ENCODE measurements around the gene LRPAP1. TPM values are rescaled to one million over a fixed set of nuclear protein-coding genes. Genes with fewer than 3 reads are reported as not detected.

LRPAP1 gene
- polyA plus RNA-seq, 1 donor (not counting 4 experiments of a cell fraction or from before 2014, with no cell fraction given): 121 TPM

DNA sequence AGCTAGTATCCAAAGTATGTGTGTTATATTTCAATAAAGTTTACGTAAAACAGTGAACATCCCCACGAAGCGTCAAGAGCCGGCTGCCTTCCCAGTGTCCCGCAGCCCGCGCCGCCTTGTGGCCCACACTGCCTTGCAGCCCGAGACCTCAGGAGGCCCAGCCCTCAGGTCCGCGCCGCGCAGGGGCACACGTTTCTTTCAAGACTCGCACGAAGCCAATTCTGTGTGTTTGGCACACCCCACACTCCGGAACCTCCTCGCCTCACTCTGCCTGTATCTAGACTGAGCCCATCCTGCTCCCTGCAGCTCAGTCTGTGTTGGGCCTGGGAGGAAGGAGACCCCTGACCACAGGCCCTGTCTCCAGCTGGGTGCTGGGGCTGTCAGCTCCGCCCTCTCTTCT is 5.8 kb downstream of the LRPAP1 start:
- Histone ChIP-seq H3K4me1 (ENCODE audit: control insufficient read depth, extremely low read depth, insufficient read depth, low read length) (peaks cover 9% of the 10 kb centered on the region), H3K27me3 (ENCODE audit: control insufficient read depth, extremely low read depth, insufficient read depth, low read length) (no peaks in the 10 kb centered on the region), H4K20me1 (ENCODE audit: control insufficient read depth, extremely low read depth, insufficient read depth, low read length) (peaks cover 15% of the 10 kb centered on the region), H3K4me3 (ENCODE audit: control insufficient read depth in 2 of 3, extremely low read depth in 1 of 3, insufficient read depth in 2 of 3, low read depth in 1 of 3, low read length in 3 of 3) (no peak overlapping the region), H3K4me2 (ENCODE audit: control insufficient read depth, extremely low read depth, insufficient read depth, low read depth, low read length) (no peak overlapping the region), H3K9ac (ENCODE audit: control insufficient read depth, extremely low read depth, insufficient read depth, low read length) (no peak overlapping the region), H2AFZ (ENCODE audit: control insufficient read depth, low read length) (no peak overlapping the region), H3K9me3 (ENCODE audit: control insufficient read depth, low read depth, low read length) (no peaks in the 10 kb centered on the region), H3K27ac (ENCODE audit: control insufficient read depth, insufficient read depth, low read length) (no peak overlapping the region), H3K9me1 (ENCODE audit: control insufficient read depth, extremely low read depth, insufficient read depth, low read length) (no peaks in the 10 kb centered on the region), H3K79me2 (ENCODE audit: control insufficient read depth, insufficient read depth, low read length) (peaks cover 49% of the 10 kb centered on the region), H3K36me3 (ENCODE audit: control insufficient read depth in 2 of 2, extremely low read depth in 1 of 2, insufficient read depth in 2 of 2, low read length in 2 of 2) (peaks cover 25 to 31% of the 10 kb centered on the region in 2 experiments)
- TF ChIP-seq, protein P1, sequence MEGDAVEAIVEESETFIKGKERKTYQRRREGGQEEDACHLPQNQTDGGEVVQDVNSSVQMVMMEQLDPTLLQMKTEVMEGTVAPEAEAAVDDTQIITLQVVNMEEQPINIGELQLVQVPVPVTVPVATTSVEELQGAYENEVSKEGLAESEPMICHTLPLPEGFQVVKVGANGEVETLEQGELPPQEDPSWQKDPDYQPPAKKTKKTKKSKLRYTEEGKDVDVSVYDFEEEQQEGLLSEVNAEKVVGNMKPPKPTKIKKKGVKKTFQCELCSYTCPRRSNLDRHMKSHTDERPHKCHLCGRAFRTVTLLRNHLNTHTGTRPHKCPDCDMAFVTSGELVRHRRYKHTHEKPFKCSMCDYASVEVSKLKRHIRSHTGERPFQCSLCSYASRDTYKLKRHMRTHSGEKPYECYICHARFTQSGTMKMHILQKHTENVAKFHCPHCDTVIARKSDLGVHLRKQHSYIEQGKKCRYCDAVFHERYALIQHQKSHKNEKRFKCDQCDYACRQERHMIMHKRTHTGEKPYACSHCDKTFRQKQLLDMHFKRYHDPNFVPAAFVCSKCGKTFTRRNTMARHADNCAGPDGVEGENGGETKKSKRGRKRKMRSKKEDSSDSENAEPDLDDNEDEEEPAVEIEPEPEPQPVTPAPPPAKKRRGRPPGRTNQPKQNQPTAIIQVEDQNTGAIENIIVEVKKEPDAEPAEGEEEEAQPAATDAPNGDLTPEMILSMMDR (optimal IDR thresholded peaks at IDR 0.05 in 1 of 3, IDR thresholded peaks at IDR 0.05 in 1 of 3, conservative IDR thresholded peaks at IDR 0.05 in 1 of 3; ENCODE audit: extremely low read depth in 1 of 3, insufficient read depth in 2 of 3, low read length in 3 of 3): no peak
- TF ChIP-seq EZH2 (IDR thresholded peaks at IDR 0.05; ENCODE audit: low read length): no peak
- dilution Hi-C loops (cut with MboI; ENCODE audit: extremely low pct_ligation_motif_present, low sequenced_read_pairs): no loop called here
- DNase-seq (ENCODE audit: low read depth, low spot score) (no peak), FAIRE-seq (no peak)

DNA sequence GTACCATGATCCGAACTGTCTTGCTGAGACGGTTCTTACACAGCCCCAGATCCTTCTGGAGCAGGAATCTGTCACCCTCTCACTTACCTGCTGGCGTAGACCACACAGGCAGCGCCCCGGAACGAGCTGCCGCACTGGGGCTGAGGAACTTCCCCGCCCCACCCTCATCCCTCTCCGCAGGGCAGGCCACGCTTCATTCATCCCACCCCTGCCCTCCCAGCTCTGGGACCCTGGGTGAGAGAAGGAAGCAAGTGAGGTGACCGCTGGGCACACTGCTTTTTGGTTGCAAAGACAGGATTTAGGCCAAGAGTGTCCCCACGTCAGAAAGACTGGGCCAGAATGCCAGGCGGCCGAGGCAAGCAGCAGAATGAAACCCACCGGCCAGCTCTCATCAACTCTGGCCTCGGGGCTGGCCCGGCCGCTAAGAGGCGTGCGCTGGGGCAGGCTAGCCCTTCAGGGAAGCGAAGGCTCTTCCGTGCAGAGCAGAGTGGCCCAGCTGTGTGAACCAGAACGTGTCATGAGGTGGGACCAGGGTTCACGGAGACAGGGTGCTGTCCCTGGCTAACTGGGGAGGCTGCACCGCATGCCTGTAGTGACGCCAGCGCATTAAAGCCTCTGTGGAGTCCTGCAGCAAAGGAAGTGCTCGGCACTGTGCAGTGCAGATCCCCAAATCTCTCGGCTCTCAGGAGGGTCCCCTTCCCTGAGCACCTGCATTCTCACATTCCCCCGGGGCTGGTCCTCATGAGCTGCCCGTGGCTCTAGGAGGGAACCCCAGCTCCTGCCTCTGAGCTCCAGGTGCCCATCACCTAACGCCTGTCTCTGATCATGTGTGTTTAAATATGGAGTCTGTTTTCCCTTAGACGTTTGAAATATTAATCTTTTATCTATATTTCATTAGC is 6.4 kb downstream of the LRPAP1 start:
- Histone ChIP-seq H3K4me3 (ENCODE audit: control insufficient read depth in 2 of 3, extremely low read depth in 1 of 3, insufficient read depth in 2 of 3, low read depth in 1 of 3, low read length in 3 of 3) (no peak overlapping the region), H3K27me3 (ENCODE audit: control insufficient read depth, extremely low read depth, insufficient read depth, low read length) (no peaks in the 10 kb centered on the region), H3K4me1 (ENCODE audit: control insufficient read depth, extremely low read depth, insufficient read depth, low read length) (peaks cover 5% of the 10 kb centered on the region), H2AFZ (ENCODE audit: control insufficient read depth, low read length) (no peak overlapping the region), H3K9ac (ENCODE audit: control insufficient read depth, extremely low read depth, insufficient read depth, low read length) (no peak overlapping the region), H3K9me3 (ENCODE audit: control insufficient read depth, low read depth, low read length) (no peaks in the 10 kb centered on the region), H3K36me3 (ENCODE audit: control insufficient read depth in 2 of 2, extremely low read depth in 1 of 2, insufficient read depth in 2 of 2, low read length in 2 of 2) (peaks cover 28 to 34% of the 10 kb centered on the region in 2 experiments), H3K9me1 (ENCODE audit: control insufficient read depth, extremely low read depth, insufficient read depth, low read length) (no peaks in the 10 kb centered on the region), H3K4me2 (ENCODE audit: control insufficient read depth, extremely low read depth, insufficient read depth, low read depth, low read length) (no peak overlapping the region), H3K79me2 (ENCODE audit: control insufficient read depth, insufficient read depth, low read length) (peaks cover 42% of the 10 kb centered on the region), H3K27ac (ENCODE audit: control insufficient read depth, insufficient read depth, low read length) (no peak overlapping the region), H4K20me1 (ENCODE audit: control insufficient read depth, extremely low read depth, insufficient read depth, low read length) (peaks cover 15% of the 10 kb centered on the region)
- dilution Hi-C loops (cut with MboI; ENCODE audit: extremely low pct_ligation_motif_present, low sequenced_read_pairs): no loop called here
- no peak for DNase-seq (ENCODE audit: low read depth, low spot score)
- TF ChIP-seq, protein P1 (optimal IDR thresholded peaks at IDR 0.05 in 1 of 3, IDR thresholded peaks at IDR 0.05 in 1 of 3, conservative IDR thresholded peaks at IDR 0.05 in 1 of 3; ENCODE audit: extremely low read depth in 1 of 3, insufficient read depth in 2 of 3, low read length in 3 of 3): no peak
- no peak for TF ChIP-seq EZH2 (IDR thresholded peaks at IDR 0.05; ENCODE audit: low read length)
- no peak for FAIRE-seq

Measured in keratinocyte (primary cell).